HG03571 (cell line): ENCODE measurements around the gene MUC4.

Experiments
- ATAC-seq: cut with Tn5 transposase; IDR thresholded peaks from one replicate; pipeline ENCODE4 v1.9.1; 2021; ENCODE audit not compliant: unreplicated experiment

Gene MUC4

GRCh38 chr3:195704433-195704999, 107.2 kb downstream of the MUC4 start:
- no peak for ATAC-seq

DNA sequence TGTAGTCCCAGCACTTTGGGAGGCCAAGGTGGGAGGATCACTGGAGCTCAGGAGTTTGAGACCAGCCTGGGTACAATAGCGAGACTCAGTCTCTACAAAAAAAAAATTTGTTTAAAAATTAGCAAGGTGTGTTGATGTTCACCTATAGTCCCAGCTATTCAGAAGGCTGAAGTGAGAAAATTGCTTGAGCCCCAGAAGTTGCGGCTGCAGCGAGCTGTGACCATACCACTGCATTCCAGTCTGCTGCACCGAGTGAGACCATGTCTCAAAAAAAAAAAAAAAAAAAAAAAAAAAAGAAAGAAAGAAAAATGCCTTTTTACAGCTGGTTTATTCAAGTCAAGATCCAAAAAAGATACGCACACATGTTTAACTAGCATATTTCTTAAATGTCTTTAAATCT, 108.0 kb downstream of the MUC4 start:
- ATAC-seq, result no peak

GRCh38 chr3:195701042-195701915, 110.5 kb downstream of the MUC4 start:
- ATAC-seq, result no peak

- no peak for ATAC-seq
Measured at GRCh38 chr3:195700319-195700718, 111.4 kb downstream of the MUC4 start.

- no peak for ATAC-seq
Measured at GRCh38 chr3:195699860-195700259, 111.9 kb downstream of the MUC4 start.

DNA sequence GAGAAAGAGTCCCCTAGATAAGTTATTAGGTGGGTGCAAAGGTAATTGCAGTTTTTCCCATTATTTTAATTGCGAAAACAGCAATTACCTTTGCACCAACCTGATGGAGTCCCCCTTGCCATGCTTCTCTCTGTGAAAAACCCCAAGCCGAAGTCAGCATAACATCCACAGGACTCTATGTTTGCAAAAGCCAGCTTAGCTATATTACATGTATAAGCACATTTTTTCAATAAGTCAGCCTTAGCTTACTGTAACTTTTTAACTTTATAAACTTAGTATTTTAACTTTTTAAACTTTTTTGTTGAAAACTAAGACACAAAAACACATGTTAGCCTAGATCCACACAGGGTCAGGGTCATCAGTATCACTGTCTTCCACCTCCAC, 112.3 kb downstream of the MUC4 start:
- no peak for ATAC-seq

GRCh38 chr3:195698647-195699387, 112.9 kb downstream of the MUC4 start:
- ATAC-seq, result no peak

DNA sequence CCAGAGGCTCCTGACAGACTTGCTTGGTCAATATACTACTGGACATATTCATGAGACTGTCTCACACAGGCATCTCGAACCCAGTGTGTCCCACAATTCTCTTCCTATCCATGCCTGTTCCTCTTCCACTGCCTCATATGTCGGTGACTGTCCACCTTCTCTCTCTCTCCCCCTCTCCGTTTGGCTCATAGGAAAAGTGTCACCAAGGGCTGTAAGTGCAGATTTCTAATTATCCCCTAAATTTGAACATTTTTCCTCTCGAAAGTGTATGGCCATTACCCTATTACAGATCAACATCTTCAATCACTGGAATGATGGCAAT, 113.4 kb downstream of the MUC4 start:
- no peak for ATAC-seq

DNA sequence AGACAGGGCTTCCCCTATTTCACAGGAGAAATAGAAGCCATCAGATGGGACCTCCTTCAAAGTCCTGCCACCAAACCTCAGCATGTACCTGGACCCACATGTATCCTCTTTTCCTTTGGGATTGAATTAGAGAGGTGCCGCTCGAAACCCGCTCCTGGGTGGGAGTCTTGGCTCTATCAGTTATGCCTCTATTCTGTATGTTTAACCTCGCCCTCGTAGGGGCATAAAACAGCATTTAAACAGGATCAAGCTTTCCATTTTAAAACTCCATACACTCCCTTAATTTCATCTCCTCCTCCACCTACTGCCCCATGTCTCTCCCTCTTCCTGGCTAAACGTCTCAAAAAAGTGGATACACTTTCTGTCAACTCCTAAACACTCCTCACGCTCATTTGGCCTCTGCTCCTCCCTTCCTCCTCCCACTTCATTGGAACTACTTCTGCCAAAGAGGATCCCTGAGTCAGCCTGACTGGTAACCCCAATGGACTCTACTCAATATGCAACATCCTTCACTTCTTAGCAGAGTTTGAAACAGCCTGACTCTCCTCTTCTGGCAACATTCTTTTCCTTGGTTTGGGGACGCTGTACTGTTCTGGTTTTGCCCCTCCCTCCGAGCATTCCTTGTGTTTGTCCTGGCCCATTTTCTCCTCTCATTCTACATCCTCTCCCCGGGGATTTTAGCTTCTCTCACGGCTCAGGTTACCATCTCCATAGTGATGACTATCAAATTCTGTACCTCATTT, 114.0 kb downstream of the MUC4 start:
- ATAC-seq, result no peak
